ENCODE results near the gene TBCCD1. TPM values are rescaled to one million over a fixed set of nuclear protein-coding genes. Genes with fewer than 3 reads are reported as not detected.

The TBCCD1 gene
- total RNA-seq, 4 donors from 2014 or later, result 13.8 to 30.5 (median 16.6) TPM

GRCh38 chr3:186599142-186599784, 32.1 kb upstream of the TBCCD1 start:
- Histone ChIP-seq H3K4me1 (peaks cover 0 to 5% (median 0%) of the 10 kb centered on the region in 4 donors), H3K4me3 (peak overlapping the region in 1 of 4 donors; percentile 11), H3K36me3 (no peaks in the 10 kb centered on the region), H3K27ac (peak overlapping the region in 2 of 4 donors; percentile 54 to 58), H3K9me3 (no peaks in the 10 kb centered on the region), H3K27me3 (no peaks in the 10 kb centered on the region)
- TF ChIP-seq POLR2A (IDR thresholded peaks at IDR 0.05) (no peak), CTCF (IDR thresholded peaks at IDR 0.05) (no peak)
- DNase-seq, result peak in 2 of 3 donors; percentile 57 to 70

GRCh38 chr3:186598794-186599141, 31.6 kb upstream of the TBCCD1 start:
- H3K27me3 ChIP-seq, result no peaks in the 10 kb centered on the region
- no peak for TF ChIP-seq POLR2A (IDR thresholded peaks at IDR 0.05)
- no peak for TF ChIP-seq CTCF (IDR thresholded peaks at IDR 0.05)
- H3K27ac ChIP-seq, result peak overlapping the region in 2 of 4 donors; percentile 54 to 58
- DNase-seq, result no peak
- peaks cover 0 to 7% (median 0%) of the 10 kb centered on the region in 4 donors for H3K4me1 ChIP-seq
- H3K9me3 ChIP-seq, result no peaks in the 10 kb centered on the region
- no peaks in the 10 kb centered on the region for H3K36me3 ChIP-seq
- no peak overlapping the region for H3K4me3 ChIP-seq

GRCh38 chr3:186598108-186598784, 31.1 kb upstream of the TBCCD1 start:
- no peaks in the 10 kb centered on the region for H3K9me3 ChIP-seq
- peaks cover 0 to 12% (median 0%) of the 10 kb centered on the region in 4 donors for H3K4me1 ChIP-seq
- H3K27ac ChIP-seq, result peak overlapping the region in 1 of 4 donors; percentile 58
- H3K27me3 ChIP-seq, result no peaks in the 10 kb centered on the region
- TF ChIP-seq CTCF (IDR thresholded peaks at IDR 0.05), result no peak
- TF ChIP-seq POLR2A (IDR thresholded peaks at IDR 0.05), result no peak
- H3K36me3 ChIP-seq, result no peaks in the 10 kb centered on the region
- no peak overlapping the region for H3K4me3 ChIP-seq
- no peak for DNase-seq

GRCh38 chr3:186596568-186597287, 29.6 kb upstream of the TBCCD1 start:
- Histone ChIP-seq H3K4me1 (peaks cover 0 to 13% (median 0%) of the 10 kb centered on the region in 4 donors), H3K9me3 (no peaks in the 10 kb centered on the region), H3K27ac (no peak overlapping the region), H3K36me3 (no peaks in the 10 kb centered on the region), H3K4me3 (no peak overlapping the region), H3K27me3 (no peaks in the 10 kb centered on the region)
- no peak for DNase-seq
- TF ChIP-seq POLR2A (IDR thresholded peaks at IDR 0.05), result no peak
- TF ChIP-seq CTCF (IDR thresholded peaks at IDR 0.05), result no peak

- H3K27me3 ChIP-seq, result no peaks in the 10 kb centered on the region
- H3K36me3 ChIP-seq, result no peaks in the 10 kb centered on the region
- H3K4me3 ChIP-seq, result no peak overlapping the region
- no peak for DNase-seq
- H3K27ac ChIP-seq, result peak overlapping the region in 2 of 4 donors; percentile 62 to 64
- TF ChIP-seq POLR2A (IDR thresholded peaks at IDR 0.05) (no peak), CTCF (IDR thresholded peaks at IDR 0.05) (no peak)
- H3K9me3 ChIP-seq, result no peaks in the 10 kb centered on the region
- H3K4me1 ChIP-seq, result peaks cover 0 to 13% (median 0%) of the 10 kb centered on the region in 4 donors
Observed at GRCh38 chr3:186594591-186595113, 27.5 kb upstream of the TBCCD1 start.
